ENCODE results near the gene MRAS. TPM values are rescaled to one million over a fixed set of nuclear protein-coding genes. Genes with fewer than 3 reads are reported as not detected.

Gene MRAS
- total RNA-seq, 4 donors from 2014 or later: 35.6 to 59.2 (median 45.8) TPM

GRCh38 chr3:138362538-138362937, 14.2 kb downstream of the MRAS start:
- peaks cover 0 to 4% (median 0%) of the 10 kb centered on the region in 4 donors for H3K36me3 ChIP-seq
- TF ChIP-seq POLR2AphosphoS5 (IDR thresholded peaks at IDR 0.05) (no peak), POLR2A (IDR thresholded peaks at IDR 0.05; ENCODE audit: low read depth) (no peak), CTCF (IDR thresholded peaks at IDR 0.05) (no peak), EP300 (IDR thresholded peaks at IDR 0.05) (no peak)
- intact Hi-C loops (cut with DNase I): no loop called here
- H3K4me3 ChIP-seq: no peak overlapping the region
- H3K27ac ChIP-seq (replicated peaks in 1 of 4): no peak overlapping the region
- WGBS: 91% methylated on average over 7 of the region's 7 CpGs
- H3K9me3 ChIP-seq: no peaks in the 10 kb centered on the region
- peaks cover 53 to 81% (median 70%) of the 10 kb centered on the region in 4 donors for H3K4me1 ChIP-seq
- no peak for DNase-seq (ENCODE audit: extremely low spot score)
- H3K27me3 ChIP-seq: no peaks in the 10 kb centered on the region

- TF ChIP-seq POLR2A (IDR thresholded peaks at IDR 0.05; ENCODE audit: low read depth) (no peak), POLR2AphosphoS5 (IDR thresholded peaks at IDR 0.05) (no peak), CTCF (IDR thresholded peaks at IDR 0.05) (no peak), EP300 (IDR thresholded peaks at IDR 0.05) (no peak)
- WGBS: 93% methylated on average over 4 of the region's 4 CpGs
- intact Hi-C loops (cut with DNase I): no loop called here
Observed at GRCh38 chr3:138363322-138363721, 14.9 kb downstream of the MRAS start.

GRCh38 chr3:138364356-138365252, 16.2 kb downstream of the MRAS start:
- intact Hi-C loops (cut with DNase I): no loop called here
- no peaks in the 10 kb centered on the region for H3K27me3 ChIP-seq
- H3K27ac ChIP-seq (replicated peaks in 1 of 4): no peak overlapping the region
- peaks cover 48 to 81% (median 67%) of the 10 kb centered on the region in 4 donors for H3K4me1 ChIP-seq
- no peak for DNase-seq (ENCODE audit: extremely low spot score)
- 93% methylated on average over 6 of the region's 6 CpGs for WGBS
- H3K9me3 ChIP-seq: no peaks in the 10 kb centered on the region
- TF ChIP-seq CTCF (IDR thresholded peaks at IDR 0.05): no peak
- no peak for TF ChIP-seq POLR2AphosphoS5 (IDR thresholded peaks at IDR 0.05)
- TF ChIP-seq EP300 (IDR thresholded peaks at IDR 0.05): no peak
- TF ChIP-seq POLR2A (IDR thresholded peaks at IDR 0.05; ENCODE audit: low read depth): no peak
- H3K4me3 ChIP-seq: no peak overlapping the region
- H3K36me3 ChIP-seq: no peaks in the 10 kb centered on the region

More at GRCh38 chr3:138363322-138363721, 14.9 kb downstream of the MRAS start:
- Histone ChIP-seq H3K4me1 (peaks cover 52 to 81% (median 71%) of the 10 kb centered on the region in 4 donors), H3K27ac (replicated peaks in 1 of 4) (no peak overlapping the region), H3K4me3 (no peak overlapping the region), H3K27me3 (no peaks in the 10 kb centered on the region), H3K36me3 (no peaks in the 10 kb centered on the region), H3K9me3 (no peaks in the 10 kb centered on the region)
- no peak for DNase-seq (ENCODE audit: extremely low spot score)

- no peak for DNase-seq (ENCODE audit: extremely low spot score)
- H3K27me3 ChIP-seq: no peaks in the 10 kb centered on the region
- 92% methylated on average over 4 of the region's 4 CpGs for WGBS
- no peak overlapping the region for H3K4me3 ChIP-seq
- intact Hi-C loops (cut with DNase I): no loop called here
- no peaks in the 10 kb centered on the region for H3K9me3 ChIP-seq
- H3K4me1 ChIP-seq: peaks cover 48 to 80% (median 65%) of the 10 kb centered on the region in 4 donors
- no peak overlapping the region for H3K27ac ChIP-seq (replicated peaks in 1 of 4)
- TF ChIP-seq EP300 (IDR thresholded peaks at IDR 0.05) (no peak), CTCF (IDR thresholded peaks at IDR 0.05) (no peak), POLR2A (IDR thresholded peaks at IDR 0.05; ENCODE audit: low read depth) (no peak), POLR2AphosphoS5 (IDR thresholded peaks at IDR 0.05) (no peak)
- peaks cover 0 to 1% (median 0%) of the 10 kb centered on the region in 4 donors for H3K36me3 ChIP-seq
Observed at GRCh38 chr3:138365253-138365555, 16.8 kb downstream of the MRAS start.

Data from esophagus muscularis mucosa (tissue), 4 donors.